ENCODE measurements around the gene CXCL17.

GRCh38 chr19:42440357-42441048 is 2.2 kb downstream of the CXCL17 start:
- peak; percentile 90 to 99 for TF ChIP-seq CTCF (conservative IDR thresholded peaks at IDR 0.05; ENCODE audit: low read depth in 2 of 2)
- no peak for TF ChIP-seq EZH2 (IDR thresholded peaks at IDR 0.05; ENCODE audit: low read depth, unreplicated experiment)
- TF ChIP-seq EZH2phosphoT487 (IDR thresholded peaks at IDR 0.05; ENCODE audit: unreplicated experiment), result no peak
- TF ChIP-seq REST (IDR thresholded peaks at IDR 0.05; ENCODE audit: unreplicated experiment), result no peak
- TF ChIP-seq POLR2AphosphoS5 (IDR thresholded peaks at IDR 0.05; ENCODE audit: low read depth), result no peak
- no peak for TF ChIP-seq STAT1 (IDR thresholded peaks at IDR 0.05; ENCODE audit: unreplicated experiment)
- no peak for TF ChIP-seq CREB1 (CRISPR knock-in tag; IDR thresholded peaks at IDR 0.05; ENCODE audit: low read depth)
- no peak for TF ChIP-seq JUNB (IDR thresholded peaks at IDR 0.05; ENCODE audit: unreplicated experiment)
- no peak for TF ChIP-seq ZNF114 (CRISPR knock-in tag; IDR thresholded peaks at IDR 0.05)

Measured in GM23338 (cell line).